Loucy (cell line): ENCODE data around the gene DOLPP1.

Experiments used
- CTCF ChIP-seq: fragments of 200-600 bp; sonication (generic); conservative IDR thresholded peaks from 2 replicates; pipeline ENCODE4 v1.5.1; 2014; ENCODE audit warnings: mild to moderate bottlenecking, antibody characterized with exemption, low read length
- EZH2phosphoT487 ChIP-seq: fragments of 200-600 bp; IDR thresholded peaks from 2 replicates; pipeline ENCODE4 v1.6.1; 2018; ENCODE audit warnings: antibody characterized with exemption, mild to moderate bottlenecking, moderate library complexity, borderline replicate concordance

GRCh38 chr9:129097671-129098306 lies 16.9 kb downstream of the DOLPP1 start:
- TF ChIP-seq CTCF = no peak
- no peak for TF ChIP-seq EZH2phosphoT487
